HFFc6 (cell line): Measurements from ENCODE around the gene DNMT3B. TPM values are rescaled to one million over a fixed set of nuclear protein-coding genes. Genes with fewer than 3 reads are reported as not detected.

Source experiments
- DNase-seq: peaks from one replicate; pipeline ENCODE4 v3.0.0-alpha.2; 2018
- H3K27ac Mint-ChIP-seq: 2 replicates; pipeline ENCODE4 v1.8.0; 2020; ENCODE audit warnings: mild to moderate bottlenecking, mixed read lengths
- H3K27me3 Mint-ChIP-seq: 2 replicates; pipeline ENCODE4 v1.8.0; 2021; ENCODE audit warnings: mild to moderate bottlenecking, moderate library complexity, mixed read lengths; ENCODE audit not compliant: insufficient read depth
- H3K36me3 Mint-ChIP-seq: 2 replicates; pipeline ENCODE4 v1.8.0; 2021; ENCODE audit warnings: low read depth, mixed read lengths
- H3K4me1 Mint-ChIP-seq: 2 replicates; pipeline ENCODE4 v1.8.0; 2020; ENCODE audit warnings: low read depth, mixed read lengths
- H3K4me3 Mint-ChIP-seq: 2 replicates; pipeline ENCODE4 v1.8.0; 2020; ENCODE audit warnings: mild to moderate bottlenecking, moderate library complexity, mixed read lengths
- H3K9me3 Mint-ChIP-seq: 2 replicates; pipeline ENCODE4 v1.8.0; 2020; ENCODE audit warnings: mild to moderate bottlenecking, mixed read lengths
- CTCF ChIP-seq: fragments of 200-600 bp; sonication (generic); IDR thresholded peaks from 2 replicates; pipeline ENCODE4 v1.5.0; 2021; ENCODE audit warnings: antibody characterized with exemption, mild to moderate bottlenecking
- total RNA-seq, 6 experiments: library from RNA; stranded (reverse); fragmentation: NEBNext Ultra II Directional; extraction: Animal tissue kit (Norgen Biotek cat#: 25700); gene quantifications; 2 replicates in 1 of 6; 3 replicates in 5 of 6; pipeline ENCODE4 v1.2.3, GENCODE V29; 2021

The DNMT3B gene
- total RNA-seq, 6 experiments from 2014 or later: 0.74 to 1.5 (median 1.2) TPM

GRCh38 chr20:32786059-32786760 is 24.0 kb downstream of the DNMT3B start:
- Mint-ChIP-seq H3K27ac (no peak overlapping the region), H3K9me3 (no peaks in the 10 kb centered on the region), H3K36me3 (no peaks in the 10 kb centered on the region), H3K27me3 (no peaks in the 10 kb centered on the region; the same call in none of the 2 replicates), H3K4me1 (no peaks in the 10 kb centered on the region), H3K4me3 (no peak overlapping the region)
- no peak for DNase-seq
- TF ChIP-seq CTCF: no peak

- DNase-seq: no peak
- no peaks in the 10 kb centered on the region for H3K9me3 Mint-ChIP-seq
- H3K4me3 Mint-ChIP-seq: no peak overlapping the region
- H3K27me3 Mint-ChIP-seq: no peaks in the 10 kb centered on the region; the same call in none of the 2 replicates
- H3K4me1 Mint-ChIP-seq: no peaks in the 10 kb centered on the region
- H3K36me3 Mint-ChIP-seq: no peaks in the 10 kb centered on the region
- H3K27ac Mint-ChIP-seq: no peak overlapping the region
- TF ChIP-seq CTCF: 0 out of 2 replicates have a peak, but pooled peaks have one; percentile 12
Measured at GRCh38 chr20:32787168-32787567, 25.0 kb downstream of the DNMT3B start.

- no peaks in the 10 kb centered on the region for H3K4me1 Mint-ChIP-seq
- TF ChIP-seq CTCF: peak; percentile 98
- DNase-seq: peak; percentile 63
- no peaks in the 10 kb centered on the region; the same call in none of the 2 replicates for H3K27me3 Mint-ChIP-seq
- no peak overlapping the region for H3K4me3 Mint-ChIP-seq
- no peaks in the 10 kb centered on the region for H3K9me3 Mint-ChIP-seq
- H3K27ac Mint-ChIP-seq: no peak overlapping the region
- no peaks in the 10 kb centered on the region for H3K36me3 Mint-ChIP-seq
Measured at GRCh38 chr20:32789896-32790750, 27.9 kb downstream of the DNMT3B start.

GRCh38 chr20:32790751-32791057 is 28.5 kb downstream of the DNMT3B start:
- Mint-ChIP-seq H3K27ac (no peak overlapping the region), H3K9me3 (no peaks in the 10 kb centered on the region), H3K4me3 (no peak overlapping the region), H3K4me1 (no peaks in the 10 kb centered on the region), H3K27me3 (no peaks in the 10 kb centered on the region; the same call in none of the 2 replicates), H3K36me3 (no peaks in the 10 kb centered on the region)
- TF ChIP-seq CTCF: no peak
- no peak for DNase-seq

- no peak for TF ChIP-seq CTCF
- no peak for DNase-seq
- Mint-ChIP-seq H3K36me3 (no peaks in the 10 kb centered on the region), H3K4me3 (no peak overlapping the region), H3K27ac (no peak overlapping the region), H3K9me3 (no peaks in the 10 kb centered on the region), H3K4me1 (no peaks in the 10 kb centered on the region), H3K27me3 (no peaks in the 10 kb centered on the region; the same call in 1 of the 2 replicates)
Measured at GRCh38 chr20:32792316-32792715, 30.1 kb downstream of the DNMT3B start.
